Hepatocyte (in vitro differentiated cells): Measurements from ENCODE around the gene STRA8. TPM values are rescaled to one million over a fixed set of nuclear protein-coding genes. Genes with fewer than 3 reads are reported as not detected.

Experiments used
- DNase-seq: peaks from one replicate; pipeline ENCODE4 v3.0.0-alpha.2; 2016; ENCODE audit warnings: low spot score
- H2AFZ ChIP-seq: fragments of 200-600 bp; sonication (generic); 2 replicates; pipeline ENCODE4 v1.6.0; 2016; ENCODE audit warnings: antibody characterized with exemption, mild to moderate bottlenecking
- H3K27ac ChIP-seq: fragments of 200-600 bp; sonication (generic); 2 replicates; pipeline ENCODE4 v1.5.1; 2016; ENCODE audit warnings: mild to moderate bottlenecking
- H3K27me3 ChIP-seq: fragments of 200-600 bp; sonication (generic); 2 replicates; pipeline ENCODE4 v1.6.1; 2016
- H3K36me3 ChIP-seq: fragments of 200-600 bp; sonication (generic); replicated peaks from 2 replicates; pipeline ENCODE4 v1.5.1; 2016; ENCODE audit warnings: low read depth; ENCODE audit not compliant: insufficient read depth
- H3K4me1 ChIP-seq: fragments of 200-600 bp; sonication (generic); 2 replicates; pipeline ENCODE4 v1.5.1; 2016; ENCODE audit warnings: mild to moderate bottlenecking, moderate library complexity; ENCODE audit not compliant: insufficient read depth
- H3K4me2 ChIP-seq: fragments of 200-600 bp; sonication (generic); 2 replicates; pipeline ENCODE4 v1.6.0; 2016
- H3K4me3 ChIP-seq: fragments of 200-600 bp; sonication (generic); 2 replicates; pipeline ENCODE4 v1.5.1; 2016; ENCODE audit warnings: mild to moderate bottlenecking
- H3K79me2 ChIP-seq: fragments of 200-600 bp; sonication (generic); 2 replicates; pipeline ENCODE4 v1.6.0; 2017; ENCODE audit warnings: mild to moderate bottlenecking
- H3K9me2 ChIP-seq: fragments of 200-600 bp; sonication (generic); replicated peaks from 2 replicates; pipeline ENCODE4 v1.6.0; 2017; ENCODE audit warnings: mild to moderate bottlenecking; ENCODE audit not compliant: insufficient read depth
- H3K9me3 ChIP-seq: fragments of 200-600 bp; sonication (generic); 2 replicates; pipeline ENCODE4 v1.5.1; 2016; ENCODE audit warnings: low read depth, mild to moderate bottlenecking
- H4K20me1 ChIP-seq: fragments of 200-600 bp; sonication (generic); 2 replicates; pipeline ENCODE4 v1.6.0; 2016; ENCODE audit warnings: mild to moderate bottlenecking; ENCODE audit not compliant: insufficient read depth, poor library complexity, severe bottlenecking
- EZH2 ChIP-seq: fragments of 200-600 bp; sonication (generic); IDR thresholded peaks from 2 replicates; pipeline ENCODE4 v1.6.1; 2016; ENCODE audit warnings: antibody characterized with exemption, mild to moderate bottlenecking, borderline replicate concordance
- EZH2phosphoT487 ChIP-seq: fragments of 200-600 bp; sonication (generic); IDR thresholded peaks from one replicate; pipeline ENCODE4 v1.6.1; 2018; ENCODE audit warnings: antibody characterized with exemption, mild to moderate bottlenecking, low read depth, moderate library complexity; ENCODE audit not compliant: unreplicated experiment, severe bottlenecking
- WGBS: methylation state at CpG from one replicate; pipeline ENCODE4 v1.1.6; 2016; ENCODE audit warnings: low lambda C conversion rate; ENCODE audit errors: missing lambda C conversion rate; 5-methylcytosine and 5-hydroxymethylcytosine counted together
- polyA plus RNA-seq: library from polyadenylated mRNA; unstranded; fragments of >200 nt; fragmentation: Nextera tagmentation; extraction: Ambion mirVana; gene quantifications from 2 replicates; pipeline ENCODE4 v1.2.1, GENCODE V29; 2016
- total RNA-seq: library from RNA; depleted of rRNA; stranded (reverse); fragments of >200 nt; gene quantifications from 2 replicates; pipeline ENCODE4 v1.2.3, GENCODE V29; 2014
- TF ChIP-seq, protein P1 (sequence below): fragments of 200-600 bp; sonication (generic); IDR thresholded peaks from 2 replicates; pipeline ENCODE4 v1.5.1; 2016; ENCODE audit warnings: antibody characterized with exemption, mild to moderate bottlenecking; ENCODE audit not compliant: poor library complexity

Gene STRA8
- total and polyA plus RNA-seq, 2 experiments from 2014 or later, result not detected

DNA sequence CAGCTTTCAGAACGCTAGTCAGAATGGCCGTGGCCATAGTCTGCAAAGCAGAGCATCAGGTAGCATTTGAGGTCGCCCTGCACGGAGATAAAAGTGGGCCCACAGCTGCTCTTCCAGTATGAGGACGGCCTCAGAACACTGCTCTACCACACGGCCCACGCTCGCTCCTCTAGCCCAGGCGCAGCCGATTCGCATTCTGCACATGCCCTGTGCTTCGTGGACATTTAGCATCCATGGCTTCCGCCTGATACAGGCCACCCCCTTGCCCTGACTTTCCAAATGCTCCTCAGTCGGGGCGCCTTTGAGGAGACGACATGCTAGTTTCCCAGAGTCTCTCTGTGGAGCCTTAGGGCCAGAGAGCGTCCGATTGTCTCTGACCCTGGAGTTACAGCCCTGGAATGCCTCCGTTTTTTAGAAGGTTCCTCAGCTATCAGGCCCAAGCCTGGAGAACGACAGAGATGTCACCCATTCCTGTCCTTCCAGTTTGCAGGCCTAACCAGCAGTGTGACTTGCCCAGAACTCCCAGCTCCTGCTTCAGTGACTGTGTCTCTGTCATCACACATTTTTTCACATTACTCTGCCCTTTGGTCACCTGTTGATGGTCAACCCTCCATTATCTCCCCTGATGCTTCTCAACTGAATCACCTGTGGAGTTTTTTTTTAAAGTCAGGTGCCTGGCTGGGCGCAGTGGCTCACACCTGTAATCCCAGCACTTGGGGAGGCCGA, 14.3 kb downstream of the STRA8 start:
- Histone ChIP-seq H3K36me3 (no peaks in the 10 kb centered on the region), H3K9me2 (no peaks in the 10 kb centered on the region), H2AFZ (no peak overlapping the region), H3K4me2 (no peak overlapping the region), H3K4me1 (no peaks in the 10 kb centered on the region), H3K9me3 (no peaks in the 10 kb centered on the region), H3K27ac (peak overlapping the region; percentile 69), H3K27me3 (peaks cover 3% of the 10 kb centered on the region), H3K79me2 (no peaks in the 10 kb centered on the region), H4K20me1 (no peaks in the 10 kb centered on the region), H3K4me3 (no peak overlapping the region)
- peak; percentile 28 for DNase-seq
- WGBS, result 94% methylated on average over 22 of the region's 22 CpGs
- no peak for TF ChIP-seq EZH2
- TF ChIP-seq, protein P1, sequence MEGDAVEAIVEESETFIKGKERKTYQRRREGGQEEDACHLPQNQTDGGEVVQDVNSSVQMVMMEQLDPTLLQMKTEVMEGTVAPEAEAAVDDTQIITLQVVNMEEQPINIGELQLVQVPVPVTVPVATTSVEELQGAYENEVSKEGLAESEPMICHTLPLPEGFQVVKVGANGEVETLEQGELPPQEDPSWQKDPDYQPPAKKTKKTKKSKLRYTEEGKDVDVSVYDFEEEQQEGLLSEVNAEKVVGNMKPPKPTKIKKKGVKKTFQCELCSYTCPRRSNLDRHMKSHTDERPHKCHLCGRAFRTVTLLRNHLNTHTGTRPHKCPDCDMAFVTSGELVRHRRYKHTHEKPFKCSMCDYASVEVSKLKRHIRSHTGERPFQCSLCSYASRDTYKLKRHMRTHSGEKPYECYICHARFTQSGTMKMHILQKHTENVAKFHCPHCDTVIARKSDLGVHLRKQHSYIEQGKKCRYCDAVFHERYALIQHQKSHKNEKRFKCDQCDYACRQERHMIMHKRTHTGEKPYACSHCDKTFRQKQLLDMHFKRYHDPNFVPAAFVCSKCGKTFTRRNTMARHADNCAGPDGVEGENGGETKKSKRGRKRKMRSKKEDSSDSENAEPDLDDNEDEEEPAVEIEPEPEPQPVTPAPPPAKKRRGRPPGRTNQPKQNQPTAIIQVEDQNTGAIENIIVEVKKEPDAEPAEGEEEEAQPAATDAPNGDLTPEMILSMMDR, result no peak
- TF ChIP-seq EZH2phosphoT487, result no peak

DNA sequence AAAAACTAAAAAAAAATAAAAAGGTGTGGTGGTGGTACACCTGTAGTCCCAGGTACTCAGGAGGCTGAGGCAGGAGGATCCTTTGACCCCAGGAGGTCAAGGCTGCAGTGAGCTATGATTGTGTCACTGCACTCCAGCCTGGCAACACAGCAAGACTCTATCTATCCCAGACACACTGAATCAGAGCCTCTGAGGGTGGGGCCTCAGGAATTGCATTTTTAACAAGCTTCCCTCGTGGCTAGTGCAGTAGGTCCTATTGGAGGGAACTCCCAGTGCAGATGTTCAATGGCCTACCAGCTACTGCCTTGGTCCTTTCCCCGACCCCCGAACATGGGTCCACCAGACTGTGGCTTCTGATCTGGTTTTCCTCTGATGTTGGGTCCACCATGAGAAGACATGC, 14.9 kb downstream of the STRA8 start:
- WGBS, result 83% methylated on average over 3 of the region's 3 CpGs

DNA sequence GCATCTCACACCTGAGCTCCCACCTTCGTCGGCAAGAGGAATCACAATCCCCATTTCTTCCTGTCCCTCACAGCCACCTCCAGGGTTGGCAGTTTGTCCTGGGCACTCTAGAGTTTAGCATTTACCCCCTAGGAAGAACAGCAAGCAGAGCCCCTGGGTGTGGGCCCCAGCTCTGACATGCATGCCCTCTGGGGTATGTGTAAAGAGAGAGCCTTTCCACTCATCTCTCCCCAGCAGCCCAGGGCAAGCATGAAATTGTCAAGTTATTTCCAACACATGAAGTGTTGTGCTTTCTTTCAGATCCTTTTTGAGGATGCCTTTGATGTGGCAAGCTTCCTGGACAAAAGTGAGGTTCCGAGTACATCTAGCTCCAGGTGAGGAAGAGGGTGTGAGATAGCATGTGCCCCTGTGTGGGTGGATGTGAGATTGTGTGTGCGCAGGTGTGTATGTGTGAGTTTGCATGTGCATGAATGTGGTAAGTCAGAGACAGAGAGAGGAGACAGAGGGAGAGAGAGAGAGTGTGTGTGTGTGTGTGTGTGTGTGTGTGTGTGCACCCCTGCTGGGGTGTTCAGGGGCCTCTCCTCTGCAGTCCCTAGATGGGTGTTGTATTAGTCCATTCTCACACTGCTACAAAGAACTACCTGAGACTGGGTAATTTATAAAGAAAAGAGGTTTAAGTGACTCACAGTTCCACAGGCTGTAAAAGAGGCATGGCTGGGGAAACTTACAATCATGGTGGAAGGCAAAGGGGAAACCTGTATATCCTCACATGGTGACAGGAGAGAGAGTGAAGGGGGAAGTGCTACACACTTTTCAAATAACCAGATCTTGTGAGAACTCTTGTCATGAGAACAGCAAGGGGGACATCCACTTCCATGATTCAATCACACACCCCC, 18.1 kb downstream of the STRA8 start:
- DNase-seq, result no peak
- Histone ChIP-seq H3K9me3 (no peaks in the 10 kb centered on the region), H3K27me3 (no peaks in the 10 kb centered on the region), H3K36me3 (no peaks in the 10 kb centered on the region), H3K4me3 (no peak overlapping the region), H2AFZ (no peak overlapping the region), H4K20me1 (no peaks in the 10 kb centered on the region), H3K4me2 (no peak overlapping the region), H3K27ac (no peak overlapping the region), H3K9me2 (no peaks in the 10 kb centered on the region), H3K79me2 (no peaks in the 10 kb centered on the region), H3K4me1 (peaks cover 7% of the 10 kb centered on the region)
- WGBS, result 89% methylated on average over 4 of the region's 4 CpGs
- no peak for TF ChIP-seq EZH2
- TF ChIP-seq, protein P1, result no peak
- TF ChIP-seq EZH2phosphoT487, result no peak

More for the DNA sequence above, 14.9 kb downstream of the STRA8 start:
- Histone ChIP-seq H3K4me1 (peaks cover under 1% of the 10 kb centered on the region), H3K9me2 (no peaks in the 10 kb centered on the region), H3K9me3 (no peaks in the 10 kb centered on the region), H4K20me1 (no peaks in the 10 kb centered on the region), H3K4me2 (no peak overlapping the region), H3K27ac (peak overlapping the region; percentile 69), H3K79me2 (no peaks in the 10 kb centered on the region), H2AFZ (no peak overlapping the region), H3K36me3 (no peaks in the 10 kb centered on the region), H3K27me3 (peaks cover 3% of the 10 kb centered on the region), H3K4me3 (no peak overlapping the region)
- DNase-seq, result no peak
- TF ChIP-seq EZH2phosphoT487 (no peak), EZH2 (no peak)
- TF ChIP-seq, protein P1, result no peak
